K562 (cell line): ENCODE data around the gene SLC7A6. TPM values are rescaled to one million over a fixed set of nuclear protein-coding genes. Genes with fewer than 3 reads are reported as not detected.

Source experiments
- ATAC-seq: fragments of 200-7000 bp; cut with Tn5 transposase; 3 replicates; pipeline ENCODE4 v1.9.1; 2020; ENCODE audit warnings: moderate library complexity
- BruUV-seq: library from RNA; stranded (reverse); fragments of 400-500 nt; replicated peaks from 2 replicates; lab custom pipeline; 2021; lab: Mats Ljungman, UMichigan
- CTCF ChIA-PET: fragments of 300-600 bp; formaldehyde crosslinking; extraction: SDS; loops from one replicate; lab custom pipeline; 2021; ENCODE audit warnings: low intra/inter-chr PET ratio; lab: Yijun Ruan, JAX
- POLR2A ChIA-PET: fragments of 300-600, 350-650 bp; sonication (Branson Sonifier 250); formaldehyde crosslinking; extraction: SDS; loops from one replicate; lab custom pipeline; 2021; ENCODE audit warnings: antibody characterized with exemption, inconsistent platforms; lab: Yijun Ruan, JAX
- DNase-seq, 4 experiments: peaks; one replicate each; pipeline versions ENCODE4 v3.0.0 to v3.0.0-alpha.2; 2011 to 2018; ENCODE audit warnings: low spot score in 3 of 4, mixed read lengths in 3 of 4; ENCODE audit errors: extremely low read depth in 1 of 4
- FAIRE-seq: peaks from 2 replicates; lab custom pipeline; 2011; peaks lifted over from hg19 to GRCh38; lab: Jason Lieb, UNC
- H2AFZ ChIP-seq: 2 replicates; pipeline ENCODE4 v1.6.0; 2011; ENCODE audit warnings: low read depth, low read length, control low read depth, inconsistent platforms
- H3K27ac ChIP-seq: fragments of 200-600 bp; 3 replicates; pipeline ENCODE4 v1.8.0; 2011; ENCODE audit warnings: low read depth, mild to moderate bottlenecking, control low read depth, inconsistent platforms, low read length, moderate library complexity, mixed read lengths; ENCODE audit errors: extremely low read depth
- H3K27me3 ChIP-seq, 2 experiments: fragments of 300-600 bp in 1 of 2; 2 replicates in 1 of 2; 3 replicates in 1 of 2; pipeline versions ENCODE4 v1.6.0 to v1.8.0; 2011; ENCODE audit warnings: inconsistent platforms in 2 of 2, low read length in 2 of 2, mild to moderate bottlenecking in 1 of 2, mixed read lengths in 1 of 2, moderate library complexity in 1 of 2; ENCODE audit not compliant: control insufficient read depth in 2 of 2, insufficient read depth in 2 of 2
- H3K36me3 ChIP-seq: fragments of 300-600 bp; 3 replicates; pipeline ENCODE4 v1.8.0; 2011; ENCODE audit warnings: mild to moderate bottlenecking, low read length, inconsistent platforms; ENCODE audit not compliant: control insufficient read depth, insufficient read depth
- H3K4me1 ChIP-seq, 2 experiments: fragments of 200-600 bp in 1 of 2; replicated peaks in 1 of 2; 2 replicates in 1 of 2; 3 replicates in 1 of 2; pipeline versions ENCODE4 v1.5.1 to v1.8.0; 2011; ENCODE audit warnings: inconsistent platforms in 2 of 2, low read length in 2 of 2, mild to moderate bottlenecking in 1 of 2, mixed read lengths in 1 of 2, moderate library complexity in 1 of 2; ENCODE audit not compliant: control insufficient read depth in 2 of 2, insufficient read depth in 2 of 2
- H3K4me2 ChIP-seq: 2 replicates; pipeline ENCODE4 v1.6.1; 2011; ENCODE audit warnings: low read length, control low read depth, inconsistent platforms, mixed read lengths; ENCODE audit not compliant: insufficient read depth
- H3K4me3 ChIP-seq: fragments of 200-600 bp; sonication (generic), shearing (Covaris generic); 2 replicates; pipeline ENCODE4 v1.5.1; 2016; ENCODE audit warnings: control low read depth, inconsistent platforms
- H3K79me2 ChIP-seq: fragments of 200-600 bp; 3 replicates; pipeline ENCODE4 v1.8.0; 2011; ENCODE audit warnings: low read length, inconsistent platforms; ENCODE audit not compliant: control insufficient read depth, insufficient read depth
- H3K9ac ChIP-seq, 2 experiments: 2 replicates each; pipeline versions ENCODE4 v1.6.0 to v1.6.1; 2011; ENCODE audit warnings: low read depth in 2 of 2, low read length in 2 of 2, control low read depth in 1 of 2, inconsistent platforms in 1 of 2, mild to moderate bottlenecking in 1 of 2, mixed read lengths in 1 of 2; ENCODE audit not compliant: insufficient read depth in 1 of 2
- H3K9me1 ChIP-seq: one replicate; pipeline ENCODE4 v1.6.0; 2011; ENCODE audit warnings: inconsistent platforms, mild to moderate bottlenecking, low read length, moderate library complexity; ENCODE audit not compliant: control insufficient read depth, insufficient read depth
- H3K9me3 ChIP-seq: replicated peaks from 2 replicates; pipeline ENCODE4 v1.5.1; 2011; ENCODE audit warnings: low read depth, low read length, inconsistent platforms; ENCODE audit not compliant: control insufficient read depth, insufficient read depth
- H4K20me1 ChIP-seq: replicated peaks from 2 replicates; pipeline ENCODE4 v1.6.1; 2011; ENCODE audit warnings: low read length, inconsistent platforms, mixed read lengths; ENCODE audit not compliant: control insufficient read depth, insufficient read depth
- GATA2 ChIP-seq: sonication (generic); formaldehyde crosslinking; IDR thresholded peaks from 2 replicates; pipeline ENCODE4 v1.4.0; 2020; ENCODE audit warnings: mild to moderate bottlenecking, missing genetic modification reagents
- IFI16 ChIP-seq: fragments of 250-450 bp; sonication (Bioruptor Pico); IDR thresholded peaks from 2 replicates; pipeline ENCODE4 v2.1.2; 2022; ENCODE audit warnings: mild to moderate bottlenecking, inconsistent platforms
- KHSRP ChIP-seq: fragments of 450-650 bp; IDR thresholded peaks from 2 replicates; pipeline ENCODE4 v1.6.1; 2017
- RBM22 ChIP-seq: fragments of 200-400 bp; formaldehyde crosslinking; IDR thresholded peaks from 2 replicates; pipeline ENCODE4 v1.6.1; 2018; ENCODE audit warnings: low read length, low read depth; ENCODE audit not compliant: poor library complexity, severe bottlenecking
- TEAD1 ChIP-seq, 2 experiments: fragments of 450-650 bp in 1 of 2; sonication (generic) in 1 of 2; formaldehyde crosslinking; IDR thresholded peaks; 2 replicates each; pipeline versions ENCODE4 v1.4.0 to v1.8.0; 2020 to 2022; ENCODE audit warnings: mild to moderate bottlenecking in 2 of 2, missing genetic modification reagents in 1 of 2
- ZBTB11 ChIP-seq, 3 experiments: fragments of 200-800 bp in 1 of 3; fragments of 250-450 bp in 1 of 3; fragments of 450-650 bp in 1 of 3; sonication (Bioruptor Pico) in 1 of 3; sonication (Bioruptor generic) in 1 of 3; formaldehyde crosslinking in 1 of 3; IDR thresholded peaks; 2 replicates each; pipeline versions ENCODE4 v1.6.1 to v1.8.0; 2016 to 2022; ENCODE audit warnings: mild to moderate bottlenecking in 2 of 3, missing genetic modification characterization in 2 of 3, missing compliant biosample characterization in 1 of 3, moderate library complexity in 1 of 3
- ZBTB33 ChIP-seq: sonication (generic); formaldehyde crosslinking; IDR thresholded peaks from 2 replicates; pipeline ENCODE4 v1.8.1; 2023; ENCODE audit warnings: mild to moderate bottlenecking, missing genetic modification reagents
- WGBS: fragments of 100-300 bp; shearing (Covaris generic); methylation state at CpG from one replicate; pipeline ENCODE4 v1.1.6; 2016; ENCODE audit warnings: low coverage, mixed read lengths; ENCODE audit not compliant: insufficient coverage; ENCODE audit errors: missing lambda C conversion rate; 5-methylcytosine and 5-hydroxymethylcytosine counted together
- in situ Hi-C: fragments of 300-500 bp; cut with MboI; formaldehyde crosslinking; loops from 4 replicates; pipeline ENCODE4 v1.15.0; 2018; ENCODE audit warnings: inconsistent platforms, mixed read lengths
- intact Hi-C: fragments of 100-400 bp; cut with micrococcal nuclease; formaldehyde crosslinking; loops from 2 replicates; pipeline ENCODE4 v1.14.2; 2022
- polyA plus RNA-seq, 8 experiments: library from polyadenylated mRNA; depleted of rRNA in 4 of 8; stranded (reverse) in 5 of 8; unstranded in 3 of 8; fragments of >200 nt; fragmentation: Nextera tagmentation in 2 of 8; fragmentation: Illumina TruSeq in 1 of 8; extraction: Ambion mirVana in 2 of 8; extraction: Trizol in 1 of 8; gene quantifications; 2 replicates each; pipeline versions ENCODE4 v1.2.1 to v1.2.3, GENCODE V29; 2011 to 2014; ENCODE audit warnings: inconsistent platforms in 1 of 8, missing spikeins in 1 of 8
- total RNA-seq, 7 experiments: library from RNA; depleted of rRNA in 6 of 7; stranded (reverse); fragments of >200 nt in 6 of 7; fragmentation: Illumina TruSeq in 2 of 7; extraction: Trizol in 2 of 7; gene quantifications; 2 replicates each; pipeline versions ENCODE4 v1.2.1 to v1.2.3, GENCODE V29; 2011 to 2021; ENCODE audit warnings: low replicate concordance in 1 of 7

SLC7A6 gene
- total and polyA plus RNA-seq, 9 of the 15 experiments (the other 6 are each of a cell fraction or from before 2014, with no cell fraction given), result 12.6 to 60.1 (median 29.8) TPM

- H2AFZ ChIP-seq, result no peak overlapping the region
- H3K27ac ChIP-seq, result no peak overlapping the region
- in situ Hi-C loops (no loop called here), intact Hi-C loops (no loop called here)
- FAIRE-seq (no peak), ATAC-seq (no peak), DNase-seq (peak in 2 of 4 experiments; percentile 37 to 58)
- H4K20me1 ChIP-seq, result no peaks in the 10 kb centered on the region
- no peaks in the 10 kb centered on the region for H3K27me3 ChIP-seq
- H3K79me2 ChIP-seq, result no peaks in the 10 kb centered on the region
- no peak for TF ChIP-seq GATA2 (CRISPR knock-in tag)
- peak in 1 of 3 experiments; percentile 94; a peak in 2 of 6 replicates for TF ChIP-seq ZBTB11 (CRISPR knock-in tag; IDR thresholded peaks at IDR 0.05)
- TF ChIP-seq RBM22, result peak; percentile 17
- TF ChIP-seq TEAD1 (CRISPR knock-in tag; IDR thresholded peaks at IDR 0.05), result peak in 1 of 2 experiments; percentile 72; a peak in 2 of 4 replicates
- no peak for TF ChIP-seq KHSRP
- TF ChIP-seq ZBTB33 (CRISPR knock-in tag), result peak; percentile 97
- TF ChIP-seq IFI16 (CRISPR knock-in tag), result no peak
- no peaks in the 10 kb centered on the region for H3K36me3 ChIP-seq
- CTCF ChIA-PET, result no interaction called here
- no peak overlapping the region for H3K4me2 ChIP-seq
- peaks cover 0 to 8% of the 10 kb centered on the region in 2 experiments; a peak in 1 of 5 replicates for H3K4me1 ChIP-seq
- no peaks in the 10 kb centered on the region for H3K9me1 ChIP-seq
- WGBS, result 95% methylated on average over 34 of the region's 72 CpGs
- H3K9ac ChIP-seq, result no peak overlapping the region
- POLR2A ChIA-PET, result no interaction called here
- no TSS peak for BruUV-seq
- peaks cover 7% of the 10 kb centered on the region for H3K9me3 ChIP-seq
- H3K4me3 ChIP-seq, result no peak overlapping the region
Measured at GRCh38 chr16:68237243-68238028, 26.9 kb upstream of the SLC7A6 start.
